WERI-Rb-1 (cell line): Measurements from ENCODE around the gene BTBD6.
"Not testable (repeated sequence)": the region's sequence is repeated elsewhere in the genome, so short reads cannot be mapped to it uniquely, and the experiment has no call there.

Source experiments
- DNase-seq: peaks from one replicate; pipeline ENCODE4 v3.0.0-alpha.2; 2020
- H3K27ac ChIP-seq: fragments of 250-450 bp; sonication (Bioruptor Pico); 2 replicates; pipeline ENCODE4 v1.5.1; 2020; ENCODE audit warnings: mild to moderate bottlenecking, moderate library complexity
- H3K27me3 ChIP-seq: fragments of 250-450 bp; sonication (Bioruptor Pico); 2 replicates; pipeline ENCODE4 v1.5.1; 2021; ENCODE audit warnings: mild to moderate bottlenecking, low read depth, moderate library complexity; ENCODE audit not compliant: insufficient read depth, severe bottlenecking
- H3K36me3 ChIP-seq: fragments of 250-450 bp; sonication (Bioruptor Pico); 2 replicates; pipeline ENCODE4 v1.5.1; 2020; ENCODE audit warnings: mild to moderate bottlenecking, moderate library complexity
- H3K4me3 ChIP-seq: 2 replicates; pipeline ENCODE4 v1.5.1; 2011; ENCODE audit warnings: low read depth, mild to moderate bottlenecking, control low read depth, low read length
- H3K9me3 ChIP-seq: fragments of 250-450 bp; sonication (Bioruptor Pico); 2 replicates; pipeline ENCODE4 v1.5.1; 2021; ENCODE audit warnings: mild to moderate bottlenecking, moderate library complexity; ENCODE audit not compliant: severe bottlenecking
- CTCF ChIP-seq: IDR thresholded peaks from 2 replicates; pipeline ENCODE4 v1.5.1; 2011; ENCODE audit warnings: low read depth, mild to moderate bottlenecking, control low read depth, inconsistent platforms, low read length

The BTBD6 gene

DNA sequence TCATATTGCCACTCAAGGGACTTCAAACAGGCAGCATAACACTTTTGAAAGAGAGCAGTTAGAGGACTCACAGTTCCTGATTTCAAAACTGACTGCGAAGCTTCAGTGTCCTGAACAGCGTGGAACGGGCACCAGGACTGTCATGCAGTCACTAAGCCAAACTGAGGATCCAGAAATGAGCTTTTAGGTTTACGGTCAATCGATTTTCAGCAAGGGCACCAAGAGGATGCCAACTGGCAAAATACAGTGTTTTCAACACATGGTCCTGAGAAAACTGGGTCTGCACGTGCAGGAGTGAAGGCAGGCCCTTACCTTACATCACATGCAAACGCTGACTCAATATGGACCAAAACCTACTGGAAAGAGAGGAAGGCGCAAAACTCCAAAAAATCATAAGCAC lies 36.8 kb downstream of the BTBD6 start:
- no peak for TF ChIP-seq CTCF

DNA sequence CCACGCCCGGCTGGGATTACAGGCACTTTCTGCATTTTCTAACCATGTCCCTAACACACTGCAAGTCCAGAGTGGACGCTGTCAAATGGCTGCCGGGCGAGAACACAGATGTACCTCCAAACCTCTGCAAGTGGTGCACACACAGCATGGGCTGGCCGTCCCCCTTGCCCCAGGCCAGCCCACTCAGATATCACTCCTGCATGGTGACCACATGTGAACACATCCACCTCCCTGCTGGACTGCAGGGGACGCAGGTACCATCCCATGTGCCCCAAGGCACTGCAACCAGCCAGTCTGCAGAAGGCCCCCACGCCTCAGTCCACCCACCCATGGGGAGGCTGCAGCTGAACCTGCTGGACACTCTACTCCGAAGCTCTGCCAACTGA lies 38.4 kb downstream of the BTBD6 start:
- no peak overlapping the region for H3K4me3 ChIP-seq
- H3K27ac ChIP-seq = no peak overlapping the region
- 0 out of 2 replicates have a peak, but pooled peaks cover 2% of the 10 kb centered on the region for H3K36me3 ChIP-seq
- TF ChIP-seq CTCF = no peak
- DNase-seq = no peak
- H3K27me3 ChIP-seq = no peaks in the 10 kb centered on the region
- no peaks in the 10 kb centered on the region for H3K9me3 ChIP-seq

More for the DNA sequence above, 36.8 kb downstream of the BTBD6 start:
- DNase-seq = no peak
- Histone ChIP-seq H3K36me3 (peaks cover 2% of the 10 kb centered on the region; the same call in 1 of the 2 replicates), H3K4me3 (no peak overlapping the region), H3K27ac (no peak overlapping the region), H3K9me3 (no peaks in the 10 kb centered on the region), H3K27me3 (no peaks in the 10 kb centered on the region)

DNA sequence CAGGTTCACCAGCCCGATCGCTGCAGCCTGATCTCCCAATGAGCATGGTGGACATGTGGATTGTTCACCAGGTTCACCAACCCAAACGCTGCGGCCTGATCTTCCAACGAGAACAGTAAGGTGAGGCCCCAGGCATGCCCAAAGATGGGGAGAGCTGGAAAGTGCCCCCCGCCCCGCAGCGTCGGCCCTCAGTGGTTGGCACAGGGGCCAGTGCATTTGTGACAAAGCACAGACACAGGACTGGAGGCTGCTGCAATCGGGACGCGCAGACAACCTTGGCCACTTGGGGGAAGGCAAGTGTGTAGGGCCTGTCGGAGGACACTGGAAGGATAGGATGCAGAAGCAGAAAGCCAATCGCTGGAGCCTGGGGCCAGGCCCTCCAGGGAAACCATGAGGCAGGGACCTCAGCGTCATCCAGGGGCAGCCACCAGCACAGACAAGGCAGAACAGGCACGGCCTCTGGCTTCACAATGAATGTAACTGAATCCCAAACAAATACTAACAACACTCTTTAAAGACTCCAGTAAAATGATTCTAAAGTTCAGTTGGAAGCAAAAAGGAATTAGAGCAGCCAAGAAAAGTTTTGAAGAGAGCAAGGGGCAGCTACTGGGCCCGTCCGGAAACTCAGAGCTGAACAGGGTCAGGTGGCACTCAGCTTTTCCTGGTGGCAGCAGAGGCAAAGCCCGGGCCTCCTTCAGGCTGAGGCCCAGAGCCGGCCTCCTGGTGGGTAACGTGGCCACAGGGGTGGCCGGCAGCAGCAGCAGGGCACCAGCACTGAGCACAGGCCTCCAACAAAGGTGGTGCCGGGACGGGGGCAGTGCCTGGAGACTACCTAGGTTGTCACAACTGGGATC lies 39.1 kb downstream of the BTBD6 start:
- no peak for TF ChIP-seq CTCF
- Histone ChIP-seq H3K27me3 (no peaks in the 10 kb centered on the region), H3K36me3 (0 out of 2 replicates have a peak, but pooled peaks cover under 1% of the 10 kb centered on the region), H3K4me3 (no peak overlapping the region), H3K27ac (no peak overlapping the region), H3K9me3 (no peaks in the 10 kb centered on the region)
- no peak for DNase-seq

GRCh38 chr14:105288936-105289335 lies 40.6 kb downstream of the BTBD6 start:
- not testable (repeated sequence) for H3K27ac ChIP-seq, H3K9me3 ChIP-seq, H3K36me3 ChIP-seq, H3K4me3 ChIP-seq, DNase-seq, H3K27me3 ChIP-seq

DNA sequence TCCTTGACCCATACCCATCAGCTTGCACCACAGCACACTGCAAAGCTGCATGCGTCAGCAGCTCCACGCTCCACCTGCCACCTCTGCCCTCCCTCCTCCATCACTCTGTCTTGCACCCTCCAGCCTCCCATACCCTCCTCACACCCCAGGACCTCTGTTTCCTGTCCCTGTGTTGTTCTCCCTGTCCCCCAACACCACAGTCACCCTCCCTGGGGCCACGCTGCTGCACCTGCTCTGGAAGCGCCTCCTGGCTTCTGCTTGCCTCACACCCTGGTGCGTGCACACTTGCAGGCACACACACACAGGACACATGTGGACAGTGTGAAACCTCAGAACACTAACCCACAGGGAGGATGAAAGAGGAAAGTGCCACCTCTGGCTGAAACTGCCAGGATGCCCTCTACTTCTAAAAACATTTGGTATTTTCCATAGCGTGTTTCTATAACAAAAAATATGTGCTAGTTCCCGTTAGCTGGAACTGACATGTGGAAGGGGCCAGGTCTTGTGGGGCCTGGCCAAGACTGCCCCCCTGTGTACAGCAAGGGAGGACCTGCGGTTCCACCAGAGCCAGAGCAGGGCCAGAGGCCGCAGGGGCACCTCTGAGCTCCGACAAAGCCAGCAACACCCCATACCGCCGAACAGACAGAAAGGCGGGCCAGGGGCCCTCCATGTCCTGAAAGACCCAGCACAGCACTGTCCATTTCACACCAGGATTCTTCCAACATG lies 42.5 kb downstream of the BTBD6 start:
- no peak overlapping the region for H3K4me3 ChIP-seq
- no peak for DNase-seq
- no peaks in the 10 kb centered on the region for H3K36me3 ChIP-seq
- TF ChIP-seq CTCF = peak; percentile 27; the same call in 1 of the 2 replicates
- no peak overlapping the region for H3K27ac ChIP-seq
- H3K27me3 ChIP-seq = no peaks in the 10 kb centered on the region
- no peaks in the 10 kb centered on the region for H3K9me3 ChIP-seq
